ENCODE data around the gene FHDC1.

DNA sequence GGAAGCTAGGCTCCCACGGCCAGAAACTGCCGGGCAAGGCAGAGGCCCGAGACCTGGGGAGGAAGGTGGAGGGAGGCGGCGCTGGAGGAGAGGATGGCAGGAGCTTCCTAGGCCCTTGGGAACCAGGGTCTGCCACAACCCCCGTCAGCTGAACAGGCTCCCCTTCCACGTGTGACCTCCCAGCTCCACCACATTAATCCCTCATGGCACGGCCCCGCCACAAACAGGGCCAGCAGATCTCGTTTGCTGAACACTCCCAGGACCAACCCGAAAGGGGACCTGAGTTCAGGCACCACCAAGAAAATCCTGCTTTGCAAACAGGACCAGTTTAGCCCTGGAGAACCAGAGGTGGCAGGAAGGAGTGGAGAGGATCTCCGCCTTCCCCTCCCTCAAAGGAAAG is 62.7 kb downstream of the FHDC1 start:
- TF ChIP-seq POLR2A (IDR thresholded peaks at IDR 0.05; ENCODE audit: low read depth, low read length) (no peak), POLR2AphosphoS5 (IDR thresholded peaks at IDR 0.05; ENCODE audit: low read depth, low read length) (no peak), TAF1 (IDR thresholded peaks at IDR 0.05; ENCODE audit: borderline replicate concordance, low read depth, low read length) (no peak)
